ENCODE data around the gene VAMP3. TPM values are rescaled to one million over a fixed set of nuclear protein-coding genes. Genes with fewer than 3 reads are reported as not detected.

Gene VAMP3
- total and polyA plus RNA-seq, 9 of the 15 experiments (the other 6 are each of a cell fraction or from before 2014, with no cell fraction given) = 27.1 to 71.3 (median 47.5) TPM

DNA sequence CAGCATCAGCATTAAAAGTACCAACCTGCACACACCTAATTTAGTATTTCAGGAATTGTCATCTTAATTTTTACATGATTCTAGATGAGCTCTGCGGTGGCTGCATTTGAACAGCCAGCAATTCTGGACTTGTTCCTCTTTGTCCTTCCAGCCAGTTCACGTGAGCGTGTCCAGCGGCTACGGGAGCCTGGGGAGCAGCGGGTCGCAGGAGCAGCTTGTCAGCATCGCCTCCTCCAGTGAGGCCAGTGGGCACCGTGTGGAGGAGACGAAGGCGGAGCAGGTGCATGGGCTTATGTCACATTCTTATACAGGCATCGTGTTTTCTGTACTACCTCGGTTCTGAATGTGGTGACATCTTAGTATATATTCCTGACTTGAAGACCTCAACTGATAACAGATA lies 38.6 kb downstream of the VAMP3 start (continued):
- TF ChIP-seq, protein P1, sequence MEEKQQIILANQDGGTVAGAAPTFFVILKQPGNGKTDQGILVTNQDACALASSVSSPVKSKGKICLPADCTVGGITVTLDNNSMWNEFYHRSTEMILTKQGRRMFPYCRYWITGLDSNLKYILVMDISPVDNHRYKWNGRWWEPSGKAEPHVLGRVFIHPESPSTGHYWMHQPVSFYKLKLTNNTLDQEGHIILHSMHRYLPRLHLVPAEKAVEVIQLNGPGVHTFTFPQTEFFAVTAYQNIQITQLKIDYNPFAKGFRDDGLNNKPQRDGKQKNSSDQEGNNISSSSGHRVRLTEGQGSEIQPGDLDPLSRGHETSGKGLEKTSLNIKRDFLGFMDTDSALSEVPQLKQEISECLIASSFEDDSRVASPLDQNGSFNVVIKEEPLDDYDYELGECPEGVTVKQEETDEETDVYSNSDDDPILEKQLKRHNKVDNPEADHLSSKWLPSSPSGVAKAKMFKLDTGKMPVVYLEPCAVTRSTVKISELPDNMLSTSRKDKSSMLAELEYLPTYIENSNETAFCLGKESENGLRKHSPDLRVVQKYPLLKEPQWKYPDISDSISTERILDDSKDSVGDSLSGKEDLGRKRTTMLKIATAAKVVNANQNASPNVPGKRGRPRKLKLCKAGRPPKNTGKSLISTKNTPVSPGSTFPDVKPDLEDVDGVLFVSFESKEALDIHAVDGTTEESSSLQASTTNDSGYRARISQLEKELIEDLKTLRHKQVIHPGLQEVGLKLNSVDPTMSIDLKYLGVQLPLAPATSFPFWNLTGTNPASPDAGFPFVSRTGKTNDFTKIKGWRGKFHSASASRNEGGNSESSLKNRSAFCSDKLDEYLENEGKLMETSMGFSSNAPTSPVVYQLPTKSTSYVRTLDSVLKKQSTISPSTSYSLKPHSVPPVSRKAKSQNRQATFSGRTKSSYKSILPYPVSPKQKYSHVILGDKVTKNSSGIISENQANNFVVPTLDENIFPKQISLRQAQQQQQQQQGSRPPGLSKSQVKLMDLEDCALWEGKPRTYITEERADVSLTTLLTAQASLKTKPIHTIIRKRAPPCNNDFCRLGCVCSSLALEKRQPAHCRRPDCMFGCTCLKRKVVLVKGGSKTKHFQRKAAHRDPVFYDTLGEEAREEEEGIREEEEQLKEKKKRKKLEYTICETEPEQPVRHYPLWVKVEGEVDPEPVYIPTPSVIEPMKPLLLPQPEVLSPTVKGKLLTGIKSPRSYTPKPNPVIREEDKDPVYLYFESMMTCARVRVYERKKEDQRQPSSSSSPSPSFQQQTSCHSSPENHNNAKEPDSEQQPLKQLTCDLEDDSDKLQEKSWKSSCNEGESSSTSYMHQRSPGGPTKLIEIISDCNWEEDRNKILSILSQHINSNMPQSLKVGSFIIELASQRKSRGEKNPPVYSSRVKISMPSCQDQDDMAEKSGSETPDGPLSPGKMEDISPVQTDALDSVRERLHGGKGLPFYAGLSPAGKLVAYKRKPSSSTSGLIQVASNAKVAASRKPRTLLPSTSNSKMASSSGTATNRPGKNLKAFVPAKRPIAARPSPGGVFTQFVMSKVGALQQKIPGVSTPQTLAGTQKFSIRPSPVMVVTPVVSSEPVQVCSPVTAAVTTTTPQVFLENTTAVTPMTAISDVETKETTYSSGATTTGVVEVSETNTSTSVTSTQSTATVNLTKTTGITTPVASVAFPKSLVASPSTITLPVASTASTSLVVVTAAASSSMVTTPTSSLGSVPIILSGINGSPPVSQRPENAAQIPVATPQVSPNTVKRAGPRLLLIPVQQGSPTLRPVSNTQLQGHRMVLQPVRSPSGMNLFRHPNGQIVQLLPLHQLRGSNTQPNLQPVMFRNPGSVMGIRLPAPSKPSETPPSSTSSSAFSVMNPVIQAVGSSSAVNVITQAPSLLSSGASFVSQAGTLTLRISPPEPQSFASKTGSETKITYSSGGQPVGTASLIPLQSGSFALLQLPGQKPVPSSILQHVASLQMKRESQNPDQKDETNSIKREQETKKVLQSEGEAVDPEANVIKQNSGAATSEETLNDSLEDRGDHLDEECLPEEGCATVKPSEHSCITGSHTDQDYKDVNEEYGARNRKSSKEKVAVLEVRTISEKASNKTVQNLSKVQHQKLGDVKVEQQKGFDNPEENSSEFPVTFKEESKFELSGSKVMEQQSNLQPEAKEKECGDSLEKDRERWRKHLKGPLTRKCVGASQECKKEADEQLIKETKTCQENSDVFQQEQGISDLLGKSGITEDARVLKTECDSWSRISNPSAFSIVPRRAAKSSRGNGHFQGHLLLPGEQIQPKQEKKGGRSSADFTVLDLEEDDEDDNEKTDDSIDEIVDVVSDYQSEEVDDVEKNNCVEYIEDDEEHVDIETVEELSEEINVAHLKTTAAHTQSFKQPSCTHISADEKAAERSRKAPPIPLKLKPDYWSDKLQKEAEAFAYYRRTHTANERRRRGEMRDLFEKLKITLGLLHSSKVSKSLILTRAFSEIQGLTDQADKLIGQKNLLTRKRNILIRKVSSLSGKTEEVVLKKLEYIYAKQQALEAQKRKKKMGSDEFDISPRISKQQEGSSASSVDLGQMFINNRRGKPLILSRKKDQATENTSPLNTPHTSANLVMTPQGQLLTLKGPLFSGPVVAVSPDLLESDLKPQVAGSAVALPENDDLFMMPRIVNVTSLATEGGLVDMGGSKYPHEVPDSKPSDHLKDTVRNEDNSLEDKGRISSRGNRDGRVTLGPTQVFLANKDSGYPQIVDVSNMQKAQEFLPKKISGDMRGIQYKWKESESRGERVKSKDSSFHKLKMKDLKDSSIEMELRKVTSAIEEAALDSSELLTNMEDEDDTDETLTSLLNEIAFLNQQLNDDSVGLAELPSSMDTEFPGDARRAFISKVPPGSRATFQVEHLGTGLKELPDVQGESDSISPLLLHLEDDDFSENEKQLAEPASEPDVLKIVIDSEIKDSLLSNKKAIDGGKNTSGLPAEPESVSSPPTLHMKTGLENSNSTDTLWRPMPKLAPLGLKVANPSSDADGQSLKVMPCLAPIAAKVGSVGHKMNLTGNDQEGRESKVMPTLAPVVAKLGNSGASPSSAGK (IDR thresholded peaks at IDR 0.05) = no peak
- TF ChIP-seq, protein P2, sequence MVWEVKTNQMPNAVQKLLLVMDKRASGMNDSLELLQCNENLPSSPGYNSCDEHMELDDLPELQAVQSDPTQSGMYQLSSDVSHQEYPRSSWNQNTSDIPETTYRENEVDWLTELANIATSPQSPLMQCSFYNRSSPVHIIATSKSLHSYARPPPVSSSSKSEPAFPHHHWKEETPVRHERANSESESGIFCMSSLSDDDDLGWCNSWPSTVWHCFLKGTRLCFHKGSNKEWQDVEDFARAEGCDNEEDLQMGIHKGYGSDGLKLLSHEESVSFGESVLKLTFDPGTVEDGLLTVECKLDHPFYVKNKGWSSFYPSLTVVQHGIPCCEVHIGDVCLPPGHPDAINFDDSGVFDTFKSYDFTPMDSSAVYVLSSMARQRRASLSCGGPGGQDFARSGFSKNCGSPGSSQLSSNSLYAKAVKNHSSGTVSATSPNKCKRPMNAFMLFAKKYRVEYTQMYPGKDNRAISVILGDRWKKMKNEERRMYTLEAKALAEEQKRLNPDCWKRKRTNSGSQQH (CRISPR knock-in tag; IDR thresholded peaks at IDR 0.05) = no peak
- no peak for TF ChIP-seq CC2D1A (IDR thresholded peaks at IDR 0.05)
- TF ChIP-seq CXXC5 (CRISPR knock-in tag; IDR thresholded peaks at IDR 0.05) = no peak
- TF ChIP-seq HCFC1 (IDR thresholded peaks at IDR 0.05; ENCODE audit: low read depth, low read length) = no peak
- TF ChIP-seq SMARCC2 (IDR thresholded peaks at IDR 0.05; ENCODE audit: low read depth) = no peak
- no peak for TF ChIP-seq POLR2B (IDR thresholded peaks at IDR 0.05; ENCODE audit: low read depth, partially characterized antibody)
- no peak for TF ChIP-seq ETV5 (CRISPR knock-in tag; IDR thresholded peaks at IDR 0.05; ENCODE audit: low read depth)
- no peak for TF ChIP-seq MAFF (IDR thresholded peaks at IDR 0.05; ENCODE audit: low read length)
- no peak for TF ChIP-seq LEF1 (IDR thresholded peaks at IDR 0.05)
- TF ChIP-seq SMARCA5 (IDR thresholded peaks at IDR 0.05) = no peak
- no peak for TF ChIP-seq SRSF9 (IDR thresholded peaks at IDR 0.05; ENCODE audit: borderline replicate concordance, low read depth, low read length)
- TF ChIP-seq, protein P3, sequence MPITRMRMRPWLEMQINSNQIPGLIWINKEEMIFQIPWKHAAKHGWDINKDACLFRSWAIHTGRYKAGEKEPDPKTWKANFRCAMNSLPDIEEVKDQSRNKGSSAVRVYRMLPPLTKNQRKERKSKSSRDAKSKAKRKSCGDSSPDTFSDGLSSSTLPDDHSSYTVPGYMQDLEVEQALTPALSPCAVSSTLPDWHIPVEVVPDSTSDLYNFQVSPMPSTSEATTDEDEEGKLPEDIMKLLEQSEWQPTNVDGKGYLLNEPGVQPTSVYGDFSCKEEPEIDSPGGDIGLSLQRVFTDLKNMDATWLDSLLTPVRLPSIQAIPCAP (CRISPR knock-in tag; IDR thresholded peaks at IDR 0.05; ENCODE audit: borderline replicate concordance) = no peak
